ENCODE results near the gene BIN2.
A peak's percentile ranks its signal among the peaks of the same experiment; 100 is the strongest.

DNA sequence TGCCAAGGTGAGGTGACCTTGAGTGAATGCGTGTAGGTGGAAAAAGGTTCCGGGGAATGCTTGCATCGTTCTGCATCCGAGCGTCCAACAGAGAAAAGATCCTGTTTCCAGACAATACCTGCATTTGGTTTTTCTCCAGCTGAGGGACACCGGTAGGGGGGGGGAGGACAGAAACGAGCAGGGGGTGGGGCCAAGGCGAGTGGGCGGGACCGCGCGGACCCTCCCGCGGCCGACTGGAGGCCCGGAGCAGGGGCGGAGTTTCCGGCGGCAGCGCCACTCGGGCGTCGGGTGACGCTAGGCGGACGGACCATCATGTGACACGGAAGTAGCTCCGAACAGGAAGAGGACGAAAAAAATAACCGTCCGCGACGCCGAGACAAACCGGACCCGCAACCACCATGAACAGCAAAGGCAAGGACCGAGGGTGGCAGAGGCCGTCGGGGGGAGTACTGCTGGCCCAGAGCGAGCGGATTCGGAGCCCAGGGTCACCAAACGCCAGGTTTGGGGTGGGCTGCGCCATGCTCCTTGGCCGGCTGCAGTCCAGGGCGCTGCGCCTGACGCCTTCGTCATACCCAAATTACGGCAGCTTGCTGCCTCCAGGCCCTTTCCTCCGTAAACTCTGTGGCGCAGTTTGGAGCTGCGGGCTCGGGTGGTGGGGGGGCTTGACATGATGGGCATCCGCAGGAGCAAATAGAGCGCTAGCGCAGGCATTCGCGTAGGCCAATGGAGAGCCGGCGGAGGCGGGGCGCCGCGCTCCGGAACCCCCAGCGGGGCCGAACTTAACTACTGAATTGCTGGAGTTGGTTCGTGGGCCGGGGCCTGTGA is 85.3 kb downstream of the BIN2 start, which contains the start of gene DAZAP2:
- no peak for TF ChIP-seq FOXA1 (IDR thresholded peaks at IDR 0.05)
- peak; percentile 92 for TF ChIP-seq ELF4 (IDR thresholded peaks at IDR 0.05)
- no peak for TF ChIP-seq LEF1 (IDR thresholded peaks at IDR 0.05; ENCODE audit: borderline replicate concordance)
- no peak for TF ChIP-seq TARDBP (IDR thresholded peaks at IDR 0.05)
- TF ChIP-seq ARNT (IDR thresholded peaks at IDR 0.05): no peak
- no peak for TF ChIP-seq ZNF384 (IDR thresholded peaks at IDR 0.05)
- no peak for TF ChIP-seq SP1 (IDR thresholded peaks at IDR 0.05)
- TF ChIP-seq CTBP1 (IDR thresholded peaks at IDR 0.05; ENCODE audit: borderline replicate concordance): no peak
- no peak for TF ChIP-seq SUZ12 (IDR thresholded peaks at IDR 0.05)
- no peak for TF ChIP-seq FOXM1 (IDR thresholded peaks at IDR 0.05; ENCODE audit: borderline replicate concordance)
- TF ChIP-seq, protein P1, sequence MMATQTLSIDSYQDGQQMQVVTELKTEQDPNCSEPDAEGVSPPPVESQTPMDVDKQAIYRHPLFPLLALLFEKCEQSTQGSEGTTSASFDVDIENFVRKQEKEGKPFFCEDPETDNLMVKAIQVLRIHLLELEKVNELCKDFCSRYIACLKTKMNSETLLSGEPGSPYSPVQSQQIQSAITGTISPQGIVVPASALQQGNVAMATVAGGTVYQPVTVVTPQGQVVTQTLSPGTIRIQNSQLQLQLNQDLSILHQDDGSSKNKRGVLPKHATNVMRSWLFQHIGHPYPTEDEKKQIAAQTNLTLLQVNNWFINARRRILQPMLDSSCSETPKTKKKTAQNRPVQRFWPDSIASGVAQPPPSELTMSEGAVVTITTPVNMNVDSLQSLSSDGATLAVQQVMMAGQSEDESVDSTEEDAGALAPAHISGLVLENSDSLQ (IDR thresholded peaks at IDR 0.05): peak; percentile 99
- no peak for TF ChIP-seq BHLHE40 (IDR thresholded peaks at IDR 0.05; ENCODE audit: borderline replicate concordance)
- TF ChIP-seq HDGF (IDR thresholded peaks at IDR 0.05; ENCODE audit: borderline replicate concordance): no peak
